Activated CD8-positive, alpha-beta T cell treated with anti-CD3 and anti-CD28 coated beads for 36 hours (primary cell): ENCODE results near the gene CDRT15. TPM values are rescaled to one million over a fixed set of nuclear protein-coding genes. Genes with fewer than 3 reads are reported as not detected.
"Not testable (repeated sequence)": the region's sequence is repeated elsewhere in the genome, so short reads cannot be mapped to it uniquely, and the experiment has no call there.

ENCODE experiments used
- ATAC-seq: fragments of 200-7000 bp; cut with Tn5 transposase; one replicate; pipeline ENCODE4 v1.10.0; 2021; ENCODE audit warnings: mild to moderate bottlenecking, moderate library complexity
- CTCF ChIA-PET: fragments of 350-600 bp; sonication (Branson Sonifier 250); formaldehyde crosslinking; loops from one replicate; lab custom pipeline; 2021; ENCODE audit warnings: antibody characterized with exemption; lab: Charles Lee
- POLR2A ChIA-PET: fragments of 350-600 bp; sonication (Branson Sonifier 250); formaldehyde crosslinking; loops from one replicate; lab custom pipeline; 2021; ENCODE audit warnings: antibody characterized with exemption; lab: Charles Lee
- DNase-seq: peaks from one replicate; pipeline ENCODE4 v3.0.0-alpha.2; 2020
- H3K27ac Mint-ChIP-seq: one replicate; pipeline ENCODE4 v1.8.0; 2021; ENCODE audit warnings: mild to moderate bottlenecking, mixed read lengths
- H3K27me3 Mint-ChIP-seq: one replicate; pipeline ENCODE4 v1.8.0; 2021; ENCODE audit warnings: mixed read lengths
- H3K36me3 Mint-ChIP-seq: one replicate; pipeline ENCODE4 v1.8.0; 2021; ENCODE audit warnings: low read depth, mixed read lengths
- H3K4me1 Mint-ChIP-seq: one replicate; pipeline ENCODE4 v1.8.0; 2021; ENCODE audit warnings: low read depth, mixed read lengths
- H3K4me3 Mint-ChIP-seq: one replicate; pipeline ENCODE4 v1.8.0; 2021; ENCODE audit warnings: mild to moderate bottlenecking, moderate library complexity, mixed read lengths
- H3K9me3 Mint-ChIP-seq: one replicate; pipeline ENCODE4 v1.8.0; 2021; ENCODE audit warnings: mixed read lengths
- intact Hi-C: fragments of 100-400 bp; cut with micrococcal nuclease; formaldehyde crosslinking; loops from one replicate; pipeline ENCODE4 v1.10.0; 2022
- total RNA-seq, 2 experiments: library from RNA; stranded (reverse); gene quantifications; one replicate each; pipeline ENCODE4 v1.2.3, GENCODE V29; 2021

CDRT15 gene
- total RNA-seq, 2 experiments from 2014 or later, result not detected

DNA sequence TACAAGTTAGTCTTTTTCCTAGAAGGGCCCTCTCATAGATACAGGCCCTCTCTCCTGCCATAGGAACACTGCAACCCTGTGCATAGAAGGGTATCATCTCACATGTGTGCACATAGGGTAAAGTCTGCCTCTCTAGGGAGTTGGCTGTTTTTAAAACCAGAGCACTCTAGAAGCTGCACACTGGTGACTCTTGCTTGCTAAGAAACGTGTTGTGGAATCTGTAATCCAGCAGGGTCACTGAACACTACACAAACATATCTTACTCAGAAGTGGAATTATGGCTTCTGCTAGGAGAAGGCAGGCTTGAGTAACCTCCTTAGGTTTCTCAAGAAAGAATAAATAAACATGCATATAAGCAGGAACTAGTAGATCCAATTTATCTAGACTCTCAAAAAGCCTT lies 45.9 kb downstream of the CDRT15 start:
- H3K27ac Mint-ChIP-seq, H3K27me3 Mint-ChIP-seq, DNase-seq, CTCF ChIA-PET, POLR2A ChIA-PET, ATAC-seq, H3K9me3 Mint-ChIP-seq, H3K4me3 Mint-ChIP-seq, intact Hi-C loops: not testable (repeated sequence)
- Mint-ChIP-seq H3K4me1 (peaks cover 46% of the 10 kb centered on the region), H3K36me3 (peaks cover 16% of the 10 kb centered on the region)

- ATAC-seq, H3K27me3 Mint-ChIP-seq, POLR2A ChIA-PET, H3K27ac Mint-ChIP-seq, DNase-seq, H3K36me3 Mint-ChIP-seq, intact Hi-C loops, CTCF ChIA-PET, H3K4me3 Mint-ChIP-seq, H3K9me3 Mint-ChIP-seq: not testable (repeated sequence)
- H3K4me1 Mint-ChIP-seq, result peaks cover 22% of the 10 kb centered on the region
These were observed 50.2 kb downstream of the CDRT15 start for GRCh38 chr17:14186443-14186842.

Other genes starting within 250 kb of the CDRT15 start
- gene COX10, start 167.4 kb downstream of the CDRT15 start, total RNA-seq, result 10 to 100 TPM; 26.0 to 28.6 TPM
- 1 to 10 TPM; 4.9 to 5.1 TPM for gene HS3ST3B1, start 64.2 kb upstream of the CDRT15 start, total RNA-seq